GM23338 (cell line): ENCODE data around the gene CEP44.
"Not testable (repeated sequence)": the region's sequence is repeated elsewhere in the genome, so short reads cannot be mapped to it uniquely, and the experiment has no call there.

Source experiments
- CTCF ChIP-seq, 2 experiments: fragments of 200-600 bp in 1 of 2; sonication (generic) in 1 of 2; conservative IDR thresholded peaks; 2 replicates each; pipeline versions ENCODE4 v1.5.1 to v1.6.1; 2016 to 2017; ENCODE audit warnings: antibody characterized with exemption in 2 of 2, low read depth in 2 of 2, mild to moderate bottlenecking in 2 of 2, moderate library complexity in 1 of 2
- ETS1 ChIP-seq: IDR thresholded peaks from 2 replicates; pipeline ENCODE4 v1.6.1; 2016; ENCODE audit warnings: antibody characterized with exemption
- EZH2phosphoT487 ChIP-seq: fragments of 200-600 bp; sonication (generic); IDR thresholded peaks from one replicate; pipeline ENCODE4 v1.8.1; 2018; ENCODE audit warnings: antibody characterized with exemption; ENCODE audit not compliant: unreplicated experiment
- POLR2AphosphoS5 ChIP-seq: IDR thresholded peaks from 2 replicates; pipeline ENCODE4 v1.6.1; 2016; ENCODE audit warnings: antibody characterized with exemption, low read depth
- REST ChIP-seq: IDR thresholded peaks from one replicate; pipeline ENCODE4 v1.6.1; 2018; ENCODE audit warnings: antibody characterized with exemption; ENCODE audit not compliant: unreplicated experiment

GRCh38 chr4:174380206-174380605, 96.5 kb downstream of the CEP44 start:
- TF ChIP-seq POLR2AphosphoS5; CTCF (conservative IDR thresholded peaks at IDR 0.05; ENCODE audit: low read depth in 2 of 2); EZH2phosphoT487; ETS1; REST: not testable (repeated sequence)
